ENCODE measurements around the gene ITPRID1. TPM values are rescaled to one million over a fixed set of nuclear protein-coding genes. Genes with fewer than 3 reads are reported as not detected.

Gene ITPRID1
- total RNA-seq, 2 donors from 2014 or later, result not detected

DNA sequence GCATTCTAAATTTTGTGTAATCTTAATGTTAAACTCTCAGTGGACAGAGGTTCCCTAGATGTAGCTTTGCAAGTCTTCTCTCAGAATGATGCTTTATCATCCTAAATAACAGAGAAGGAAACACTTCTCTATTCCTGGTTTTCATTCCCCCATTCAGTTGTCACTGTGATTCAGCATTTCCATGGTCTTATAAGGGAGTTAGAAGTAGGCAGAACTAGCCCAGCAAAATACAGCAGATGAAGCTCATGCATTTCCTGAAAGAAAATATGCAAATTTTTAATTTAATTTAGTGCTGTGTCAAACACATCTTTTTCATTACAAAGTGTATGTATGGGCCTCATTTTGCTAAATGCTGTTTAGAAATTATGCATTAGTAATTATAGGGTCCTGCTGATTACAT, 70.1 kb downstream of the ITPRID1 start:
- no peak for DNase-seq (ENCODE audit: low spot score)
- intact Hi-C loops (cut with DNase I), result no loop called here

DNA sequence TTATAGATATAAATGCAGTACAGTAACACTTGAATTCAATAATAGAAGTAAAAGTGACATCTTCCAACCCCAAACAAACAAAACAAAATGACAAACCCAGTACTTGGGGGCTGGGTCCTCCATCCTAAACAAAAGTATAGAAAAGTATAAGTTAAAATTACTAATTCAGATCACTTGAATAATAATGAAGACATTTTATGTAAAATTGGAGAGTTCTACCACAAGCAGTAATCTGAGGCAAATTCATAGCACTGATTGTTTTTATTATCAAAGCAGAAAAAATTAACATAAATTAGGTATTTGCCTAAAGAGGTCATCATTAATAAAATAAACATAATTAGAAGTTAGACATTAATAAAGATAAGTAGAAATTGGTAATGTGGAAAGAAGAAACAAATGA, 81.5 kb downstream of the ITPRID1 start:
- DNase-seq (ENCODE audit: low spot score), result no peak
- intact Hi-C loops (cut with DNase I), result no loop called here

DNA sequence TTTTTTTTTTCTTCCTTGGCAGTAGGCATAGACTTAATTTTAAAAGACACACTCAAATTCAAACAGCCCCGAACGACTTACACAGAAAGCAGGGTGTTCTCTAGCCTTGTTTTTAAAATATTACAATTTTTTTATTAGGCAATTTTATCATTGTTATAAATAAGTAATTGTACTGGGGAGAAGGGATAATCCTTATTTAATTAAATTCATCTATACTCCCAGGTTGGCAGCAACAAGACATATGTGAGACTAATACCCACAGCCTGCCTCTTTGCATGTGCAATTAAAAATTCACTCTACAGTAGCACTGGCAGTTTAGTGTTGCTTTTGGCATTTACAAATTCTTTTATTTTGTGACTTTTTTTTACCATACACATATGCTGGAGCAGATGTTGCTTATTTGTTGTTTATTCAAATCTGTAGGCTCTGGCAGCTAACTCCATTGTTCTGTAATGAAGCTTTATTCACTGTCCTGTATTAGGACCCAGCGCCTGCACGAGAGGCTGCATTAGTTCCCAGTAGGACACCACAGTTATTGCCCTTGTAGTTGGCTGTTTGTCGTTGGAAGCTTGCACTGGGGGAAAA, 88.2 kb downstream of the ITPRID1 start:
- intact Hi-C loops (cut with DNase I), result no loop called here
- DNase-seq (ENCODE audit: low spot score), result no peak

DNA sequence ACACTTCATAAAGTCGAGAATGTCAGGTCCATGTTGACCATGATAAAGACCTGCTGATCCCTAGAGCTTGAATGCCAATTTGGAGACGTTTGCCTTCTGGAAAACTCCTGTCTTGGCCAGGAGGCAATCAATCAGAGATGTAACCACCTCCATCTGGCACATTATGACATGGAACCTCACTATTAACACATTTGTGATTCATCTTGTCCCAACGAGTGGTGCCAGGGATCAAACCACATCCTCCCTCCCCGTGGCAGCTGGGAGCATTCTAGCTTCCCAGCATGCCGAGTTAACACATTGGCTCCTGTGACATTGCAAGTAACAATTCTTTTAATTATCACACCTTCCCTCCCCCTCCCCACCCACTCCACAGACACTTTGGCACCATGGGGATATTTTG, 89.2 kb downstream of the ITPRID1 start:
- intact Hi-C loops (cut with DNase I), result no loop called here
- DNase-seq (ENCODE audit: low spot score), result no peak

DNA sequence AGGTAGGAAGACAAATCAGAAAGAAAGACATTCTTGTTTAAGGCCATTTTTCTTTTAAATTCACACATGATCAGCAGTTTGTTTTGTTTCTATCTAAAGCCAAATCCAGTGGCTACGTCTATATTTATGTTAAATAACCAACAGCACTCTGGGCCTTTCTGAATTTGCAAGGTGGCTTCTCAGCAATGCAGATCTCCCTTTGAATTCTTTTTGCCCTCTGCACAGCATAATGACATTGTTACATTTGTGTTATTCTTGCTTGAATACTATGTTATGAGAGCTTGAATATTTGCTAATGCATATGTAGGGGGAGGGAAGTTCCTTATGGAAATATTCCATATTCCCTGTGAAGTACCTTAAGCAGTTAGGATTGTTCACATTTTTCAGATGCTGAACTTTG, 99.7 kb downstream of the ITPRID1 start:
- DNase-seq (ENCODE audit: low spot score), result no peak
- intact Hi-C loops (cut with DNase I), result no loop called here

DNA sequence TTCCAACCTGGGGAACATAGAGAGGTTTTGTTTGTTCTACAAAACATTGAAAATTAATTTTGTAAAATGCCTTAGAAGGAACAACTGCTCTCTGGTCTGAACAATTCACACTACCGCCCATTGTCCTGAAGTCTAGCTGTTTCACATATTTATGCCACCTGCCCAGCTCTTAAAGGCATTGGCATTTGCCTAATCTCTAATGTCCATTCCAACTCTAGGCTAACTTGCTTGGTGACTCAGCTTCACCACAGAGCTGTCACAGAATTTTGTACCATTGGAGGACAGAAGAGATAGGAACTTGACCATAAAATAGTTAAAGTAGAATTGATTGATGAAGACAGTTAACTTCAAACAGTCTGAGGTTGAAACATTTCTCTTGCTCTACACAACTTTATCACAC, 119.6 kb downstream of the ITPRID1 start:
- no peak for DNase-seq (ENCODE audit: low spot score)
- intact Hi-C loops (cut with DNase I), result loop anchor here (10.0 kb wide), 3 partner anchors 179 to 499 kb away; no protein-coding TSS in a partner anchor

DNA sequence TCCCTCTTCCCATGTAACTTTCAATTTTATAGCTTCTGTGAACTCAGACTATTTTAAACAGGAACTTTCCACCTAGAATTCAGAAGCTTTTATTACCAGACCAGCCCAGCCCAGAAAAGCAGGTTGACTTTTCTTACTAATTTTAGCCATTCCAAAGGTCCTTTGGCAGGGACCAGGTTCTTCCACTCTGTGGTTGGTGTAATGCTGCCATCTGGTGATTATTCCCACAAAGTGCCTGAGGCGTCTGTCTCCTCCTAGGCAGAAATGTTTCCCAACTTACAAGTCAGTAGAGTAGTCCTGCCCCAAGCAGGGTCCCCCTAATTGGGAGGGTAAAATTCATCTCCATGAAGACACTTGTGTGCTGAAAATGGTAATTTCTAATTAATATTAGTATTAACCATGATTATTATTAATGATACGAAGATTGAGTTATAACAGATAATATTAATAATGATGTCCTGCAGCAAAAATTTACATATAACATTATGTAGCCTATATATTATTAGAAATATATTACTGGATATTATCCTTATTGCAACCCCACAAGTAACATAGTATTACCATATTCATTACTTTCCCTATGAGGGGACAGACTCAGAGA, 120.1 kb downstream of the ITPRID1 start:
- intact Hi-C loops (cut with DNase I), result loop anchor here (10.0 kb wide), 3 partner anchors 179 to 499 kb away; no protein-coding TSS in a partner anchor
- no peak for DNase-seq (ENCODE audit: low spot score)

DNA sequence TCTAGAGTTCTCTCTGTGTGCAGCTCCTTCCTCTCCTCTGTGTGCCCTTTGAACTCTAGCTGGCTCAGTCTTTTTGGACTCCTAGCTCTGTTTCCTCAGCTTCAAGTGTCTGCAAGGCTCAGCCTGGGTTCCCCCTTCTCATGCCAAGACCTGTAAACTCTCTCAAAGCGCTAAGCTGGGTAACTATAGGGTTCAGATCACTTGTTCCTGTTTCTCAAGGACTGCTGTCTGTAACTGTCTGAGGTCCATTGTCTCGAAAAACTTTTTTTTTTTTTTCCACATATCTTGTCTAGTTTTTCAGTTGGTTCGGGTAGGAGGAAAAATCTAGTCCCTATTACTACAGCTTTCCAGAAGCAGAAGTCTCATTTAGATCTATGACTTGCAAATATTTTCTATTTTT, 126.5 kb downstream of the ITPRID1 start:
- DNase-seq (ENCODE audit: low spot score), result no peak
- intact Hi-C loops (cut with DNase I), result no loop called here

DNA sequence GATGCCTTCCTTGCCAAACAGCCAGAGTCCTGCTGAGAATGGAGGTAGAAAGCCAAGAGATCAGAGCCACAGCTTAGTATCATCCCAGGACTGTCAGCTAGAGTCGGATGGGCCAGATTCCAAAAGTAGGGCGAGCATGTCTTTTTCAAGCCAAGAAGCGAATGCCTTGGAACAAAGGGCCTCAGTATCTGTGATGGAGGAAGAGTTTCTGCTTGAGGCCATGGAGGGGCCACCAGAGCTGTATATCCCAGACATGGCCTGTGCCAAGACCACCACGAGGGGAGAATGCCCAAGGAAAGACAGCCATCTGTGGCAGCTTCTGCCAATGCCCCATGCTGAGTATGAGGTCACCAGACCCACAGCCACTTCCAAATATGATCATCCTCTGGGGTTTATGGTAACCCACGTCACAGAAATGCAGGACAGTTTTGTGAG, 128.8 kb downstream of the ITPRID1 start:
- no peak for DNase-seq (ENCODE audit: low spot score)
- intact Hi-C loops (cut with DNase I), result no loop called here

DNA sequence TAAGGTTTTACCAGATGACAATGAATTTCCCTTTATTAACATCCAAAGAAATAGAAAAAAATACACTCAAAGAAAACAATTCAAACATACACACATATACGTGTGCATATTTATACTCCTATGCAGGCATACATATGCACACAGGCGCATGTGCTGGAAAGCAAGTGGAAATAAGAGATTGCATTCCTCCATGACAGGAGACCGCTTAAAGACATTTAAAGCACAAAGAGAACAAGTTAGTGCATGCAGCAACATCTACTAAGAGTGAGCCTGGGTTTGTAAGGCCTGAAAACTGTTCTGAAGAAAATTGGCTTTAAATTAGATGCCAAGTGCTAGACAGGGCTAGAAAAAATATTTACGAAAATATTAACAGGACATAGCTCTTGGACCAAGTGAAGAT, 133.1 kb downstream of the ITPRID1 start:
- intact Hi-C loops (cut with DNase I), result no loop called here
- DNase-seq (ENCODE audit: low spot score), result no peak

DNA sequence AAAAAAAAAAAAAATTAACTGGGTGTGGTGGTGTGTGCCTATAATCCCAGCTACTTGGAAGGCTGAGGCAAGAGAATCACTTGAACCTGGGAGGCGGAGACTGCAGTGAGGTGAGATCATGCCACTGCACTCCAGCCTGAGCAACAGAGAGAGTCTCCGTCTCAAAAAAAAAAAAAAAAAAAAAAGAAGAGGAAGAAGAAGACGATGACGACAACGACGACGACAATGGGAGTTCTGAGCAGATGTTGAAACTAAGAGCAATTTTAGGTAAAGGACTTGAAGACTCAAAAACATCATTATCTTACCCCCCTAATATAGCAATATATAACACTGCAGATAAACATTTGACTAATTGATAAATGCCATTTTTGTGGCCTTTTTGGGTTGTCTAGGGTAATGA, 133.6 kb downstream of the ITPRID1 start:
- no peak for DNase-seq (ENCODE audit: low spot score)
- intact Hi-C loops (cut with DNase I), result no loop called here

DNA sequence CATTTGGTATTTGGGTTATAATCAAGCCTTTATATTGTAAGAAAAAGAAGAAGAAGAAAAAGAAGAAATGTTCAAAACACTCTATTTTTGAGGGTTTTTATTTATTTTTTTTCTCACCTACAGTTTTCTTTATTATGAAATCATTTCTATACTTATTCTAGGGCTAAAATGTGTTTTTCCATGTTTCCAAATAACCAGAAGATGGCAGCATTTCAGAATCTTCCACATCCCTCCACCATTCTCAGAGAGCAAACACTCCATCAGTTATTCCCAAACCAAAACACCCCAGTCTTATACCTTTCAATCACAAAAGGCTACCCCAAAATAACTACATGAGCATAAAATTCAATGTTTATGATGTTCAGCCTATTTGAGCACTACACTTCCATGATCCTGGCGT, 134.4 kb downstream of the ITPRID1 start:
- intact Hi-C loops (cut with DNase I), result no loop called here
- DNase-seq (ENCODE audit: low spot score), result no peak

DNA sequence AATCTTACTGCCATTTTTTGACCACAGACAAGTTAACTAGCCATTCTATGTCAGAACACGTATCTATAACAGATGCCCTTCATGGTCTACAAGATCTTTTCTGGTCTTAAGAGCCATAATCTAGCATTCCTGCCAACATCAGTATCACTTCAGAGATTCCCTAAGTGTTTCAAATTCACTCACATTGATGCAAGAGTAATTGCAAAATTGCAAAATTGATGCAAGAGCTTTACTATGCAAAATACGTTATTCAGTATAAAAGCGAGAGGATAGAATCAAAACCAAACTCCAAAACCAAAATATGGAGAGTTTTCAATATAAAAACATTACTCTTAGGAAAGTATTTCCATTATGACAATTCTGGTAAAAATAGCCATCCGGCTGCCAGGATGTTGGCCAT, 135.0 kb downstream of the ITPRID1 start:
- intact Hi-C loops (cut with DNase I), result no loop called here
- no peak for DNase-seq (ENCODE audit: low spot score)

DNA sequence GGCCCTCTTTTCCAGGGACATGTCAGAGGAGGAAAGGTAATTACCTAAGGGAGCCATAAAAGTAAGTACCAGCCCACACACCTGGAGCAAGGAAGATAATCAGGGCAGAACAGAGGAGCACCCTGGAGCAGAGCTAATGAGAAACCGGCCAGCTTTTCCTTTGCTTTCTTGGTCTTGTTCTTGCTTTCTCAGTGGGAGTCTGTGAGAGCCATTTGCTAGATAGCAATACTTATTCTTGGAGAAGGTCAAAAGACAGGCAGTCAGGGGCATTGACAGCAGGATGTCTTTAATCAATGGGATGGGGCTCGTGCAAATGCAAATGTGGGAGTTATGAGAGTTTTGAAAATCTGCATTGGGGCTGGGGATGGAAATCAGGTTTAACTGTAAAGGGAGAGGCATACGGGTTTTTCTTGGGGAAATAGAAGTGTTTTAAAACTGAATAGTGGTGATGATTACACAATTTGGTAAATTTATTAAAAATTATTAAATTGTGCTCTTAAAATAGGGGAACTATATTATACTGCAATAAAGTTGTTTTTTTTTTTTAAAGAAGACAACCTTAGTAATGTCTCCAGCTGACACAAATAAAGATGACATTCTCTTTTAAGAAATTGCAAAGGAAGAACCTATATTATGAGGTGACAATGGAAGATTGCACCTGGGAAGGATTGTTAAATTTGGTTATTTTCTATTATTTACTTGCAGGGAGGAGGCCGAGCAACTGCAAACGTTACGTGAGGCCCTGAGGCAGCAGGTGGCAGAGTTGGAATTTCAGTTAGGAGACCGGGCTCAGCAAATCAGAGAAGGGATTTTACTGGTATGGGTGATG, 137.6 kb downstream of the ITPRID1 start:
- DNase-seq (ENCODE audit: low spot score), result no peak
- intact Hi-C loops (cut with DNase I), result loop anchor here in 1 of 2 donors (10.0 kb wide), 1 partner anchor 733 kb away; no protein-coding TSS in a partner anchor

DNA sequence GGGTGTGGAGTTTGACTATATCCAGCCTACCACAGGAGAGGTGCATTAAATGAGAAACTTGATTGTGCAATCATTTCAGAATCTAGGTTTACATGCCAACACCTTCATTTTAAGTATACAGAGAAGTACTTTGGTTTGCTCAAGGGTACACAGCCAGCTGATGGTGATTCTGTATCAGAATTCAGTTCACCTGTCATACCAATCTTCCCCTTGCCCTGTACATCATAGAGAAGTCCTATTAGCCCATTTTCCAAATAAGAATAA, 138.1 kb downstream of the ITPRID1 start:
- DNase-seq (ENCODE audit: low spot score), result no peak
- intact Hi-C loops (cut with DNase I), result loop anchor here in 1 of 2 donors (10.0 kb wide), 1 partner anchor 733 kb away; no protein-coding TSS in a partner anchor

DNA sequence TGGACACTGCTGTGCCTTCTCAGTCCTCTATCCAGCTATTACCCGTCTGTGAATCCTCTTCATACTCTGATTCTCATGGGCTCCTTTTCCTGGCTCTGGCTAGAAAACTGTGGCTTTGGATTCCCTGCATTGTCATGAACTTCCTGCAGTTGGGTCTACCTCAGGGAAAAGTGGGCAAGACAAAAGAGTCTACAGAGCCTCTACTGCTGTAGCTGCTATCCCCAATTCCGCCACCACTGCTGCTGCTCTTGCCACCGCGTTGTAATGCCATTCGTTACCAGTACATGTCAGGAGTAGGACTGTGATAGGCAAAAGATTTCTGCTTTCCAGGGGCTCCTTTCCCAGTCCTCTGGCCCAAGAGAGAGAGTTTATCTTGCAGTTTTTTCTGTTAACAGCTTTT, 149.2 kb downstream of the ITPRID1 start:
- no peak for DNase-seq (ENCODE audit: low spot score)
- intact Hi-C loops (cut with DNase I), result no loop called here

DNA sequence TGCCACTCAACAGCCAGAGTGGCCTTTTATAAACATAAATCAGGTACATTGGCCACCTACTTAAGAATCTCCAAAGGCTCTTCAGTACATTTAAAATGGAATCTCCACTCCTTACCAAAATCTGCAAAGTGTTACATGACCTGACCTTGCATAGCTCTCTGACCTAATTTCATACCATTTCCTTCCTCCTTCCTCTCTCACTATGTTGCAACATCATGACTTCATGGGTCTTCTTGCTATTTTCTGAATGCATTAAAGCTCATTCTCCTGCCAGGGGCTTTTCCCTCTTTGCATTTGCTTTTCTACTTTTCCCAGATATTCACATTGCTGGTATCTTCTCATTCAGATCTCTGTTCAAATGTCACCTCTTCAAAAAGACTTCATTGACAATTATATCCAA, 151.0 kb downstream of the ITPRID1 start:
- intact Hi-C loops (cut with DNase I), result no loop called here
- DNase-seq (ENCODE audit: low spot score), result no peak

DNA sequence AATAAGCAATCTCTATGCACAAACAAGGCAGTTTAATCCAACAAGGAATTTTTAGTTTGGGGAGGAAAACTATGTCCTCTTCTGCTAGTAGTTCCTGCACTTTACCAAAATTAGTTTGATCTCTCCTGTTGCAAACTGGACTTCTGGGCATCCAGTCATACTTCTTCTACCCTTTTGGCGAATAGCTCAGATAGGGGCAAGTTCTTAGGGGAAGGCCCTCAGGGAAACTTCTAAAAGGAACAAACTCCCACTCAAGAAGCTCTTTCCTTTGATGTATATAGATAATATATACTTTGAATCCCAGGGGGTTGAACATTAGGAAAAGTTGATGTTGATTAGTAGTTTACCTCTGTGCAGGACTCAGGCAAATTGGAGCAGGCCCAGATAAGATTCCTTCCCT, 151.7 kb downstream of the ITPRID1 start:
- intact Hi-C loops (cut with DNase I), result no loop called here

DNA sequence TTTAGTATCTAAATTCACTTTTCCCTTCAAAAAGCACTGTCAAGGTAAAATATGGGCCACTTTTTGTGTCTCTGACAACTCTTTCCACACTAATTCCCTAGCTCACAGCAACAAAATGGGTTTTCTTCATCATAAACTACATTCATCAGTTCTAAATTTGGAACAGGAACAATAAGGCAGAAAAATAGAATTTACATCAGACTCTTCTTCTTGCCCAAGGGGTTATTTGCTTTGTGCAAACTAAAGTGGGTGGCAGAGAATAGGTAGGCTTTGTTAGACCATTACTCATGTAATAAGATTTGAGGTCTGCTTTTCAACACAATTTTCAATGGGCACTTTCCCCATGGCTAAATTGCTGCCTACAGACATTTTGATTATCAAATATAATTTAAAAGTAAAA, 155.6 kb downstream of the ITPRID1 start:
- intact Hi-C loops (cut with DNase I), result no loop called here
- no peak for DNase-seq (ENCODE audit: low spot score)

More for the DNA sequence above, 151.7 kb downstream of the ITPRID1 start:
- DNase-seq (ENCODE audit: low spot score), result no peak

DNA sequence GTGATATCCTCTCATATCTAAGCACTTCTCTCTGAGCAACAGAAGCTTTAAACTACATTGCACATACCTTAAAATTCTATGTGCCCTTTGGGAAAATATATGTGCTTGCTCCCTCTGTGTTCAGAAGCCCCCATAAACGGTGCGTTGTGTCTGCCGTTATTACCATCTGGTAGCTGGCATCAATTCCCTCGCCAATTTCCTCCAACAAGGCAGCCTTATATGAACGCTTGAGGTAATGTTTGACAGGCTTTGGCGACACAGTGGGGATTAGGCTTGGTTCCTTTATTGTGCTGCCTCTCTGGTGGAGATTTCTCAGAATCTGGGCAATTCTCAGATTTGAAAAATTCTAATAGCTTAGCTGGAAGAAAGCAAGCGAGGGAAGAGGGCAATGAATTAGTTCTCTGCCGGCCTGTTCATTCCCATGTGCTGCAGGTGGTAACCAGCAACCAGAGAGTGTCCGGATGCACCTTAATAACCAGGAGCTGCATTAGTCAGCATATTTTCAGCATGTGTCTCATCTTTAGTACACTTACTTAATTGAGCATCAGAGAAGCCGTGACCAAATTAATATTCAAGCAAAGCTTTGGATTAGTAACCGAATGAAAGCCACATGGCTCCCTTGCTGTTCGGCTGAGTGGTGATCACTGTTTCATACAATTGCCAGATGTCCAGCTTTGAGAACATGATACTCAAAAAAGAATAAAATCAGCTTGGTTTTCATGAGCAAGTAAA, 165.8 kb downstream of the ITPRID1 start:
- DNase-seq (ENCODE audit: low spot score), result no peak
- intact Hi-C loops (cut with DNase I), result no loop called here
